WTC11 (cell line): Measurements from ENCODE around the gene NKD1. TPM values are rescaled to one million over a fixed set of nuclear protein-coding genes. Genes with fewer than 3 reads are reported as not detected.

Source experiments
- ATAC-seq: fragments of 200-7000 bp; cut with Tn5 transposase; 2 replicates; pipeline ENCODE4 v1.10.0; 2021; ENCODE audit warnings: mild to moderate bottlenecking, moderate library complexity
- CTCF ChIA-PET: fragments of 300-600 bp; sonication (Branson Sonifier 250); formaldehyde crosslinking; loops from one replicate; lab custom pipeline; 2021; ENCODE audit warnings: antibody characterized with exemption; lab: Charles Lee
- POLR2A ChIA-PET: fragments of 350-600 bp; sonication (Branson Sonifier 250); formaldehyde crosslinking; loops from one replicate; lab custom pipeline; 2021; ENCODE audit warnings: antibody characterized with exemption; lab: Charles Lee
- DNase-seq: peaks from one replicate; pipeline ENCODE4 v3.0.0; 2021; ENCODE audit warnings: low spot score
- H3K27ac Mint-ChIP-seq: 2 replicates; pipeline ENCODE4 v1.8.0; 2021; ENCODE audit warnings: mixed read lengths
- H3K27me3 Mint-ChIP-seq: 2 replicates; pipeline ENCODE4 v1.8.0; 2021; ENCODE audit warnings: low read depth, mild to moderate bottlenecking, moderate library complexity, mixed read lengths
- H3K36me3 Mint-ChIP-seq: 2 replicates; pipeline ENCODE4 v1.8.0; 2021; ENCODE audit warnings: mixed read lengths
- H3K4me1 Mint-ChIP-seq: 2 replicates; pipeline ENCODE4 v1.8.0; 2022; ENCODE audit warnings: mixed read lengths
- H3K4me3 Mint-ChIP-seq: 2 replicates; pipeline ENCODE4 v1.8.0; 2021; ENCODE audit warnings: mild to moderate bottlenecking, moderate library complexity, mixed read lengths
- H3K9me3 Mint-ChIP-seq: 2 replicates; pipeline ENCODE4 v1.8.0; 2021; ENCODE audit warnings: mixed read lengths
- ATF1 ChIP-seq: sonication (generic); formaldehyde crosslinking; IDR thresholded peaks from 2 replicates; pipeline ENCODE4 v1.8.1; 2023; ENCODE audit warnings: mild to moderate bottlenecking, moderate library complexity, missing genetic modification reagents
- CREB1 ChIP-seq: sonication (generic); formaldehyde crosslinking; IDR thresholded peaks from 2 replicates; pipeline ENCODE4 v1.8.0; 2023; ENCODE audit warnings: mild to moderate bottlenecking, missing genetic modification reagents
- CTCF ChIP-seq: fragments of 200-600 bp; IDR thresholded peaks from 2 replicates; pipeline ENCODE4 v1.8.0; 2022; ENCODE audit warnings: antibody characterized with exemption
- FOXP1 ChIP-seq: sonication (generic); formaldehyde crosslinking; IDR thresholded peaks from 2 replicates; pipeline ENCODE4 v1.8.0; 2022; ENCODE audit warnings: missing genetic modification reagents, mild to moderate bottlenecking, moderate library complexity, borderline replicate concordance
- FOXP4 ChIP-seq: sonication (generic); formaldehyde crosslinking; IDR thresholded peaks from 2 replicates; pipeline ENCODE4 v1.8.0; 2022; ENCODE audit warnings: mild to moderate bottlenecking, missing genetic modification reagents
- NFE2L1 ChIP-seq: sonication (generic); formaldehyde crosslinking; IDR thresholded peaks from 2 replicates; pipeline ENCODE4 v1.8.1; 2023; ENCODE audit warnings: missing genetic modification reagents
- NR1H2 ChIP-seq: sonication (generic); formaldehyde crosslinking; IDR thresholded peaks from 2 replicates; pipeline ENCODE4 v1.9.0; 2021; ENCODE audit warnings: mild to moderate bottlenecking, moderate library complexity, missing genetic modification reagents
- NR2C2 ChIP-seq: sonication (generic); formaldehyde crosslinking; IDR thresholded peaks from 2 replicates; pipeline ENCODE4 v1.8.0; 2022; ENCODE audit warnings: mild to moderate bottlenecking, missing genetic modification reagents
- OVOL2 ChIP-seq: fragments of 250-450 bp; sonication (Bioruptor Pico); IDR thresholded peaks from 2 replicates; pipeline ENCODE4 v1.9.0; 2021; ENCODE audit warnings: mild to moderate bottlenecking, borderline replicate concordance
- PRRX2 ChIP-seq: fragments of 250-450 bp; sonication (Bioruptor Pico); IDR thresholded peaks from 2 replicates; pipeline ENCODE4 v1.8.0; 2021; ENCODE audit warnings: mild to moderate bottlenecking
- RORB ChIP-seq: fragments of 250-450 bp; sonication (Bioruptor Pico); IDR thresholded peaks from 2 replicates; pipeline ENCODE4 v1.9.0; 2021; ENCODE audit warnings: mild to moderate bottlenecking
- SMAD4 ChIP-seq: sonication (generic); formaldehyde crosslinking; IDR thresholded peaks from 2 replicates; pipeline ENCODE4 v1.8.0; 2022; ENCODE audit warnings: mild to moderate bottlenecking, missing genetic modification reagents
- SOX15 ChIP-seq: fragments of 250-450 bp; sonication (Bioruptor Pico); IDR thresholded peaks from 2 replicates; pipeline ENCODE4 v1.9.0; 2021; ENCODE audit warnings: mild to moderate bottlenecking
- STAT6 ChIP-seq: sonication (generic); formaldehyde crosslinking; conservative IDR thresholded peaks from 2 replicates; pipeline ENCODE4 v1.8.1; 2023; ENCODE audit warnings: mild to moderate bottlenecking, low read depth, missing genetic modification reagents, moderate library complexity
- TEAD4 ChIP-seq: sonication (generic); formaldehyde crosslinking; IDR thresholded peaks from 2 replicates; pipeline ENCODE4 v1.8.0; 2022; ENCODE audit warnings: mild to moderate bottlenecking, missing genetic modification reagents
- USF1 ChIP-seq: sonication (generic); formaldehyde crosslinking; IDR thresholded peaks from 2 replicates; pipeline ENCODE4 v1.8.0; 2022; ENCODE audit warnings: mild to moderate bottlenecking, missing genetic modification reagents
- ZMAT4 ChIP-seq: fragments of 250-450 bp; sonication (Bioruptor Pico); IDR thresholded peaks from 2 replicates; pipeline ENCODE4 v1.9.0; 2021; ENCODE audit warnings: mild to moderate bottlenecking
- ZNF317 ChIP-seq: sonication (generic); formaldehyde crosslinking; IDR thresholded peaks from 2 replicates; pipeline ENCODE4 v1.8.1; 2023; ENCODE audit warnings: low read depth, mild to moderate bottlenecking, moderate library complexity, missing genetic modification reagents, borderline replicate concordance
- ZNF423 ChIP-seq: fragments of 250-450 bp; sonication (Bioruptor Pico); IDR thresholded peaks from 2 replicates; pipeline ENCODE4 v2.1.2; 2022; ENCODE audit warnings: mild to moderate bottlenecking, moderate library complexity
- total RNA-seq: library from RNA; stranded (reverse); gene quantifications from 3 replicates; pipeline ENCODE4 v1.2.3, GENCODE V29; 2021
- TF ChIP-seq, protein P1 (sequence below): sonication (generic); formaldehyde crosslinking; IDR thresholded peaks from 2 replicates; pipeline ENCODE4 v1.8.1; 2022; ENCODE audit warnings: missing genetic modification reagents, borderline replicate concordance

Gene NKD1
- total RNA-seq, 1 experiment from 2014 or later: 6.0 TPM

GRCh38 chr16:50588276-50588675 lies 40.1 kb downstream of the NKD1 start (continued):
- no peak for TF ChIP-seq NR2C2 (CRISPR knock-in tag)
- TF ChIP-seq ATF1 (CRISPR knock-in tag): no peak
- TF ChIP-seq NR1H2 (CRISPR knock-in tag): no peak
- no peak for TF ChIP-seq FOXP4 (CRISPR knock-in tag)

DNA sequence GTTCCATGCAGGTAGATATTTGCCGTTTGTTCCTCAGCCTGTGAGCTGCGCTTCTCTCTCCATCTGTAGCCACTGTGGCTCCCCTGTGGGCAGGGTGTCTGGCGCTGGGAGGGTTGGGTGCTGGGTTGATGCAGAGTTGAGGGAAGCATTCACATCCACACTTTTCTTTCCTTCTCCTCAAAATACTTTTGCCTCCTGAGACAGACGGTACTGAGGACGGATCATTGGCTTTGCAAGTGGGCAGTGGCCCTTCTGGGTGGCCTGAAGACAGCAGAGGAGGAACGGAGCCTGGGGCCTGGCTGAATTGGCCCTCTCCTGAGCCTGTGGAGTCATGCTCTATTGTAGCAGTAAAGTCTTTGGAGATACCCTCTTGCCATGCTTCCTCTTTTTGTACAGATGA lies 43.0 kb downstream of the NKD1 start:
- H3K9me3 Mint-ChIP-seq: no peaks in the 10 kb centered on the region
- DNase-seq: no peak
- no peak overlapping the region for H3K27ac Mint-ChIP-seq
- peaks cover 28% of the 10 kb centered on the region for H3K4me1 Mint-ChIP-seq
- CTCF ChIA-PET: interaction anchor here (1.0 to 3.9 kb wide), 2 partner anchors 22 to 215 kb away, joined by 3 to 75 read pairs; no protein-coding TSS in a partner anchor
- no peak for ATAC-seq
- POLR2A ChIA-PET: no interaction called here
- H3K36me3 Mint-ChIP-seq: no peaks in the 10 kb centered on the region
- no peak overlapping the region for H3K4me3 Mint-ChIP-seq
- no peaks in the 10 kb centered on the region for H3K27me3 Mint-ChIP-seq
- TF ChIP-seq SMAD4 (CRISPR knock-in tag): no peak
- TF ChIP-seq TEAD4 (CRISPR knock-in tag): no peak
- no peak for TF ChIP-seq CTCF
- no peak for TF ChIP-seq SOX15 (CRISPR knock-in tag)
- no peak for TF ChIP-seq ZNF317 (CRISPR knock-in tag)
- no peak for TF ChIP-seq NFE2L1 (CRISPR knock-in tag)
- TF ChIP-seq ZMAT4 (CRISPR knock-in tag): no peak
- no peak for TF ChIP-seq PRRX2 (CRISPR knock-in tag)
- TF ChIP-seq CREB1 (CRISPR knock-in tag): no peak

DNA sequence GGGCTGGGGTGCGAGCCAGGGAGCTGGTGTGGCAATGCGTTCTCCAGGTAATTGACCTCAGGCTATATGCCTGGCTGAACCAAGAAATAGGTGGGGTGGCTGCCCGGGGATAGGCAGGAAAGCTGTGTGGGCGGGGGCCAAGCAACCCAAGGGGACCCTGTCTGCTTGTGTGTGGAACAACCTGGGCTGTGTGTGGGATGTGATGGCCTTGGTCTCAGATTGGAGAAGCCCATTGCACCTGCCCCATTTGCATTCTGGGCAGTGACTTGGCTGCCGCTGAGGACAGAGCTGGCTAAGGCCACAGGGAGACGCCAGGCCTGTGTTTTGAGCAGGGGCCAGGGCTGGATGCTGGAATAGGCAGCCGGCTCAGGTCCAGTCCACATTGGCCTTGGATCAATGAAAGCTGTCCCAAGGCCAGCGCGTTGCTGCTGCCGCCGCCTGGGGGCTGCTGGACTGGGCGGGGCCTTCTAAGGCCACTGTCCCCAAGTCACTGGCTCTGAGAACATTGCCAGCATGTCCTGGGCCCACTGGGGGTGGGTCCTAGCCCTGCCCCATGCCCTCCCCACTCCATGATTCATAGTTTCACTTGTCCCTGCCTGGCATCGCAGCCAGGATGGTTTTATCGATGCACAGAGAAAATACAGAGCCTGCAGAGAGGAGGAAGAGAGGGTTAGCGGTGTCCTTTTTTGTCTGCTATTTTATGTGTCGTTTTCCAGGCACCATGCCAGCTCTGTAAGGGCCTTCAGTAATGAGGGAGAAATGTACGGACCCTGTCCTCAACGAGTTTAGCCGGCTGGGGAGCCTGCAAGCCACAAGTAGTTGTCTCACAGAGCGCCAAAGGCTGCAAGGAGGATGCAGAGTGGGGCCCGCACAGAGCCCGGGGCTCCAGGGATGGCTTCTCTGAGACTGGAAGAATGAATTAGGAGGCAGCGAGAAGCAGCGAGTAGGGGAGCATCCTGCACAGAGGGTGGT lies 43.9 kb downstream of the NKD1 start:
- no peak overlapping the region for H3K27ac Mint-ChIP-seq

More for the DNA sequence above, 43.9 kb downstream of the NKD1 start:
- ATAC-seq (no peak), DNase-seq (no peak)
- Mint-ChIP-seq H3K4me3 (no peak overlapping the region), H3K9me3 (no peaks in the 10 kb centered on the region), H3K36me3 (no peaks in the 10 kb centered on the region), H3K4me1 (peaks cover 28% of the 10 kb centered on the region), H3K27me3 (no peaks in the 10 kb centered on the region)
- ChIA-PET POLR2A (no interaction called here), CTCF (interaction anchor here (0.7 to 3.9 kb wide), 10 partner anchors 21 to 237 kb away, joined by 3 to 145 read pairs (median 16); no protein-coding TSS in a partner anchor)
- TF ChIP-seq SMAD4 (CRISPR knock-in tag) (no peak), USF1 (CRISPR knock-in tag) (no peak), OVOL2 (CRISPR knock-in tag) (no peak), ZNF317 (CRISPR knock-in tag) (no peak), NR1H2 (CRISPR knock-in tag) (no peak), STAT6 (no peak), FOXP1 (CRISPR knock-in tag) (no peak), RORB (CRISPR knock-in tag) (no peak), ZNF423 (CRISPR knock-in tag) (no peak)
- TF ChIP-seq, protein P1, sequence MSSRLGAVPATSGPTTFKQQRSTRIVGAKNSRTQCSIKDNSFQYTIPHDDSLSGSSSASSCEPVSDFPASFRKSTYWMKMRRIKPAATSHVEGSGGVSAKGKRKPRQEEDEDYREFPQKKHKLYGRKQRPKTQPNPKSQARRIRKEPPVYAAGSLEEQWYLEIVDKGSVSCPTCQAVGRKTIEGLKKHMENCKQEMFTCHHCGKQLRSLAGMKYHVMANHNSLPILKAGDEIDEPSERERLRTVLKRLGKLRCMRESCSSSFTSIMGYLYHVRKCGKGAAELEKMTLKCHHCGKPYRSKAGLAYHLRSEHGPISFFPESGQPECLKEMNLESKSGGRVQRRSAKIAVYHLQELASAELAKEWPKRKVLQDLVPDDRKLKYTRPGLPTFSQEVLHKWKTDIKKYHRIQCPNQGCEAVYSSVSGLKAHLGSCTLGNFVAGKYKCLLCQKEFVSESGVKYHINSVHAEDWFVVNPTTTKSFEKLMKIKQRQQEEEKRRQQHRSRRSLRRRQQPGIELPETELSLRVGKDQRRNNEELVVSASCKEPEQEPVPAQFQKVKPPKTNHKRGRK (CRISPR knock-in tag): no peak
